Neural crest cell (in vitro differentiated cells): ENCODE data around the gene NR3C2. TPM values are rescaled to one million over a fixed set of nuclear protein-coding genes. Genes with fewer than 3 reads are reported as not detected.

Experiments used
- DNase-seq: peaks from one replicate; pipeline ENCODE4 v3.0.0; 2021; ENCODE audit warnings: low read depth, mixed read lengths, low spot score
- H3K27ac Mint-ChIP-seq: one replicate; pipeline ENCODE4 v1.8.0; 2021; ENCODE audit warnings: mild to moderate bottlenecking, mixed read lengths; ENCODE audit not compliant: unreplicated experiment
- H3K27me3 Mint-ChIP-seq: 2 replicates; pipeline ENCODE4 v1.8.0; 2021; ENCODE audit warnings: low read depth, mild to moderate bottlenecking, mixed read lengths
- H3K36me3 Mint-ChIP-seq: 2 replicates; pipeline ENCODE4 v1.8.0; 2021; ENCODE audit warnings: low read depth, mild to moderate bottlenecking, mixed read lengths
- H3K4me1 Mint-ChIP-seq: 2 replicates; pipeline ENCODE4 v1.8.0; 2021; ENCODE audit warnings: mixed read lengths
- H3K4me3 Mint-ChIP-seq: one replicate; pipeline ENCODE4 v1.8.0; 2021; ENCODE audit warnings: mild to moderate bottlenecking, mixed read lengths
- H3K9me3 Mint-ChIP-seq: 2 replicates; pipeline ENCODE4 v1.8.0; 2021; ENCODE audit warnings: mixed read lengths
- total RNA-seq: library from RNA; stranded (reverse); gene quantifications from 2 replicates; pipeline ENCODE4 v1.2.1, GENCODE V29; 2021
- TF ChIP-seq, protein P1 (sequence below): fragments of 200-600 bp; sonication (generic); conservative IDR thresholded peaks from 2 replicates; pipeline ENCODE4 v1.5.0; 2021; ENCODE audit warnings: antibody characterized with exemption, mild to moderate bottlenecking

The NR3C2 gene
- total RNA-seq, 1 donor from 2014 or later = 0.21 TPM

DNA sequence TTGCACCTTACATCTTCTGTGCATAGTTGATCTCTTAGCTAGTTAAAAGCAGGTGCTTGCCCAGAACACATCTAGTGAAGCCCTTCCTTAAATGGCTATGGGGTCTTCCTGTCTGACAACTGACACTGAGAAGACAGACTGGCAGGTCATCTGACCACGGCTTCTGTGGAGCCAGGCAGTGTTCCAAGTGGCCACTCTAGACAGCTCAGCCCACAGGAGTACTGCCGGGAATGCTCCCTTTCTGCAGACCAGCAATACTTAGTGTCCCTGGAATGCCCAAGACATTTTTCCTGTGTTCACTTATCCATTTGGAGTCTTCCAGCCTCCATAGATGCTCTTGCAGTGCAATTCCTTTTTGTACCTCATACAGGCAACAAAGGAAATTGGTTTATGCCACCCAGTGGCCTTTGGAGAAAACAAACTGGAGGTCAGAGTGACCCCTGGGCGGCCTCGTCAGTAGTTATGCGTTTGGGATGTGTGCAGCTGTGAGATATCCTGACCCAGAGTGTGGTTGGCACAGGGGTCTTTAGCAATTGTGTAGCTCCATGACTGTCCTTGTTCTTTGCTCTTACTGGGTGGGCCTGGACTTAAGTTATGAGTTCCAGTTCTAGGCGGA lies 374.8 kb downstream of the NR3C2 start:
- Mint-ChIP-seq H3K4me1 (peaks cover 7% of the 10 kb centered on the region), H3K4me3 (no peak overlapping the region), H3K36me3 (no peaks in the 10 kb centered on the region), H3K9me3 (no peaks in the 10 kb centered on the region), H3K27me3 (no peaks in the 10 kb centered on the region), H3K27ac (no peak overlapping the region)
- DNase-seq = no peak
- TF ChIP-seq, protein P1, sequence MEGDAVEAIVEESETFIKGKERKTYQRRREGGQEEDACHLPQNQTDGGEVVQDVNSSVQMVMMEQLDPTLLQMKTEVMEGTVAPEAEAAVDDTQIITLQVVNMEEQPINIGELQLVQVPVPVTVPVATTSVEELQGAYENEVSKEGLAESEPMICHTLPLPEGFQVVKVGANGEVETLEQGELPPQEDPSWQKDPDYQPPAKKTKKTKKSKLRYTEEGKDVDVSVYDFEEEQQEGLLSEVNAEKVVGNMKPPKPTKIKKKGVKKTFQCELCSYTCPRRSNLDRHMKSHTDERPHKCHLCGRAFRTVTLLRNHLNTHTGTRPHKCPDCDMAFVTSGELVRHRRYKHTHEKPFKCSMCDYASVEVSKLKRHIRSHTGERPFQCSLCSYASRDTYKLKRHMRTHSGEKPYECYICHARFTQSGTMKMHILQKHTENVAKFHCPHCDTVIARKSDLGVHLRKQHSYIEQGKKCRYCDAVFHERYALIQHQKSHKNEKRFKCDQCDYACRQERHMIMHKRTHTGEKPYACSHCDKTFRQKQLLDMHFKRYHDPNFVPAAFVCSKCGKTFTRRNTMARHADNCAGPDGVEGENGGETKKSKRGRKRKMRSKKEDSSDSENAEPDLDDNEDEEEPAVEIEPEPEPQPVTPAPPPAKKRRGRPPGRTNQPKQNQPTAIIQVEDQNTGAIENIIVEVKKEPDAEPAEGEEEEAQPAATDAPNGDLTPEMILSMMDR = no peak

DNA sequence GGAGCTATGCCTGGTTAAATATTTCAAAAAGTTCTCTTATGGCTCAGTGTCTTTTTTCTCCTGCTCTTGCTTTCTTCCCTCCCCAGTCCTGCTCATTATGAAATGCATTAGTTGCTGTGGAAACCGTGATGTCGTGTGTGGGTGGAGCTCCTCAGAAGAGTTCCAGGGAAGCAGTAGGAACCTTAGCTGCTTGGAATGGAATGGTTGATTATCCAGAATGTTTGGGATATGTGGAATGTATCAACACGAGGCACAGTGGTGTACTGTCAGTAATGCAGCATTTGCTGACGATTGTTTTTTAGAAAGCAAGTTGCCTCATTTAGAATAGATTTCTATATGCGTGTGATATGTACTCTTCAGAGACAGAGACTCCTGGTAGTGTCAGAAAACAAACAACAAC lies 377.1 kb downstream of the NR3C2 start:
- DNase-seq = no peak
- H3K36me3 Mint-ChIP-seq = no peaks in the 10 kb centered on the region

GRCh38 chr4:148064451-148064850 lies 377.8 kb downstream of the NR3C2 start:
- Mint-ChIP-seq H3K27me3 (no peaks in the 10 kb centered on the region), H3K4me3 (no peak overlapping the region), H3K9me3 (no peaks in the 10 kb centered on the region), H3K36me3 (no peaks in the 10 kb centered on the region), H3K4me1 (peaks cover 7% of the 10 kb centered on the region), H3K27ac (no peak overlapping the region)
- TF ChIP-seq, protein P1 = no peak
- DNase-seq = no peak

More for the DNA sequence above, 377.1 kb downstream of the NR3C2 start:
- Mint-ChIP-seq H3K27ac (no peak overlapping the region), H3K4me3 (no peak overlapping the region), H3K9me3 (no peaks in the 10 kb centered on the region), H3K4me1 (peaks cover 7% of the 10 kb centered on the region), H3K27me3 (no peaks in the 10 kb centered on the region)
- TF ChIP-seq, protein P1 = no peak

- TF ChIP-seq, protein P1 = no peak
- no peak for DNase-seq
- Mint-ChIP-seq H3K9me3 (no peaks in the 10 kb centered on the region), H3K4me1 (peaks cover 7% of the 10 kb centered on the region), H3K4me3 (no peak overlapping the region), H3K27ac (no peak overlapping the region), H3K27me3 (no peaks in the 10 kb centered on the region), H3K36me3 (no peaks in the 10 kb centered on the region)
Observed at GRCh38 chr4:148062301-148062950, 379.8 kb downstream of the NR3C2 start.

DNA sequence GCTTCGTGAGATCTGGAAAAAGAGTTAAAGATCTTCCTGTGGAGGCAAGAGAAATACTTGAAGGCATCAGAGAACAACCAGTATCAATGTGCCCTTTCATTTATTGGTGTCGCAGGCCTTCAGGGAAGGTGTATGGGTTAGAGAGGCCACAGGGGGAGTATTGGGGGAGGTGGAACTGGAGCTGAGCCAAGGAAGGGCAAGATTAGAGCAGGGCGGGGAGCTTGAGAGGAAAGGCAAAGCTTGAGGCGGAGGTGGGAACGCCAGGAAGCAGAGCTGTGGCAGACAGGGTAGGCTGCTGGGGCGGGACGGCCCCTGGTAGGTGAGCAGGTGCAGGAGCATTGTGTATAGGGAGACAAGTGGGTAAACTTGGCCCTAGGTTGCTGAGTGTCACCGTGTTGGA lies 380.4 kb downstream of the NR3C2 start:
- H3K9me3 Mint-ChIP-seq = no peaks in the 10 kb centered on the region
- H3K27me3 Mint-ChIP-seq = no peaks in the 10 kb centered on the region
- TF ChIP-seq, protein P1 = no peak
- DNase-seq = no peak
- no peaks in the 10 kb centered on the region for H3K36me3 Mint-ChIP-seq
- no peak overlapping the region for H3K27ac Mint-ChIP-seq
- H3K4me1 Mint-ChIP-seq = peaks cover 7% of the 10 kb centered on the region
- no peak overlapping the region for H3K4me3 Mint-ChIP-seq
